GM18511 (cell line): ENCODE measurements around the gene FCRL2.

Experiments used
- ATAC-seq: cut with Tn5 transposase; IDR thresholded peaks from one replicate; pipeline ENCODE4 v1.9.1; 2021; ENCODE audit warnings: mild to moderate bottlenecking, moderate library complexity; ENCODE audit not compliant: unreplicated experiment

Gene FCRL2

GRCh38 chr1:157776971-157777391 lies at the start of gene FCRL2:
FCRL2 (minus strand) TSS chr1:157777132; CDS start chr1:157777073, 59 bp downstream.
- ATAC-seq, result peak; percentile 68

- ATAC-seq, result no peak
Measured at GRCh38 chr1:157820299-157820698, 43.4 kb upstream of the FCRL2 start.

GRCh38 chr1:157819896-157820295 lies 43.0 kb upstream of the FCRL2 start, which contains the start of gene FCRL1:
FCRL1 (minus strand) TSS chr1:157820120; CDS start chr1:157820037, 83 bp downstream.
- ATAC-seq, result no peak

GRCh38 chr1:157819215-157819614 lies 42.3 kb upstream of the FCRL2 start:
- ATAC-seq, result no peak

- no peak for ATAC-seq
Measured at GRCh38 chr1:157813269-157813668, 36.3 kb upstream of the FCRL2 start.

GRCh38 chr1:157806431-157807149 lies 29.7 kb upstream of the FCRL2 start:
- peak; percentile 93 for ATAC-seq

- no peak for ATAC-seq
Measured at GRCh38 chr1:157803851-157804250, 26.9 kb upstream of the FCRL2 start.

GRCh38 chr1:157799996-157800395 lies 23.1 kb upstream of the FCRL2 start:
- no peak for ATAC-seq

- no peak for ATAC-seq
Measured at GRCh38 chr1:157798211-157798610, 21.3 kb upstream of the FCRL2 start.

- no peak for ATAC-seq
Measured at GRCh38 chr1:157785248-157785647, 8.3 kb upstream of the FCRL2 start.

GRCh38 chr1:157784801-157785200 lies 7.9 kb upstream of the FCRL2 start:
- no peak for ATAC-seq

- ATAC-seq, result no peak
Measured at GRCh38 chr1:157782931-157783330, 6.0 kb upstream of the FCRL2 start.

- peak; percentile 68 for ATAC-seq
Measured at GRCh38 chr1:157781048-157781447, 4.1 kb upstream of the FCRL2 start.

GRCh38 chr1:157775101-157775870 lies 1.6 kb downstream of the FCRL2 start:
- ATAC-seq, result no peak

- ATAC-seq, result no peak
Measured at GRCh38 chr1:157774412-157774811, 2.5 kb downstream of the FCRL2 start.

GRCh38 chr1:157773493-157774350 lies 3.2 kb downstream of the FCRL2 start:
- peak; percentile 59 for ATAC-seq

GRCh38 chr1:157771661-157772425 lies 5.1 kb downstream of the FCRL2 start:
- no peak for ATAC-seq

GRCh38 chr1:157770442-157771043 lies 6.4 kb downstream of the FCRL2 start:
- ATAC-seq, result no peak

- no peak for ATAC-seq
Measured at GRCh38 chr1:157766792-157767191, 10.1 kb downstream of the FCRL2 start.

- ATAC-seq, result no peak
Measured at GRCh38 chr1:157758018-157758417, 18.9 kb downstream of the FCRL2 start.
